Raji (cell line): ENCODE measurements around the gene SERPINA4.

Source experiments
- POLR2A ChIP-seq: IDR thresholded peaks from 2 replicates; pipeline ENCODE4 v1.6.1; 2011; ENCODE audit warnings: low read depth, low read length, control low read depth; ENCODE audit not compliant: insufficient read depth

The SERPINA4 gene

DNA sequence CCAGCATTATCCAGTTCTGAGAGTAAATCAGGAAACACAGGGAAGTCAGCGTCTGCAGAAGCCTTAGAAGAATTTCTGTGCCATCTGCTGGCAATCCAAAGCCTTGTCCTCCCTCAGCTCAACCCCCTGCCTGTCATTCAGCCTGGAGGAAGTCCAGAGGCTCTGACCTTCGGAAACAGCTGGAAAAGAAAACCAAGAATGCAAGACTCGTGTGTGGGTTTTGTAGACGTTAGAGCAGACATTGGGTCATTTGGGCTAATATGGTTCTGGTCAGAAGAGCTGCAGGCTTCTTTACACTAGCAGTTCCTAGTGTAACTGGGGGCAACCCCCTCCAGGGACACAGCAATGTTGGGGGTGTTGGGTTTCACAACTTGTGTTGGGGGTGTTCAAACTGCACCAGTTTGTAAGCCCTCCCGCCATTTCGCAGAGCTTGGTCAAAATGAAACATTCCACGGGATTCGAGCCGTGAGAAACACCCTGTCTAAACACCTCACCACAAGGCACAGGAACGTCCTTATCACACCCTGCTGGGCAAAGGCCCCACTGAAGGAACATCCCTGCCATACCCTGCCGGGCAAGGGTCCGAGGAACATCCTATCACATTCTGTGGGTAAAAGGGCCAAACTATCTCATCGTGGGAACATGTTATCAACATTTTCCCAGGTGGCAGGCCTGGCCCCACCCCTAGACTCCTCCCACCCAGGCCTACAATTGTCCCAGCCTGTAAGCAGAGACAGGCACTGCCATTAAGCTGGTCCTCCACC is 21.0 kb upstream of the SERPINA4 start:
- no peak for TF ChIP-seq POLR2A

GRCh38 chr14:94541234-94541975 is 19.8 kb upstream of the SERPINA4 start:
- no peak for TF ChIP-seq POLR2A

- no peak for TF ChIP-seq POLR2A
Measured at GRCh38 chr14:94542111-94542810, 19.0 kb upstream of the SERPINA4 start.

DNA sequence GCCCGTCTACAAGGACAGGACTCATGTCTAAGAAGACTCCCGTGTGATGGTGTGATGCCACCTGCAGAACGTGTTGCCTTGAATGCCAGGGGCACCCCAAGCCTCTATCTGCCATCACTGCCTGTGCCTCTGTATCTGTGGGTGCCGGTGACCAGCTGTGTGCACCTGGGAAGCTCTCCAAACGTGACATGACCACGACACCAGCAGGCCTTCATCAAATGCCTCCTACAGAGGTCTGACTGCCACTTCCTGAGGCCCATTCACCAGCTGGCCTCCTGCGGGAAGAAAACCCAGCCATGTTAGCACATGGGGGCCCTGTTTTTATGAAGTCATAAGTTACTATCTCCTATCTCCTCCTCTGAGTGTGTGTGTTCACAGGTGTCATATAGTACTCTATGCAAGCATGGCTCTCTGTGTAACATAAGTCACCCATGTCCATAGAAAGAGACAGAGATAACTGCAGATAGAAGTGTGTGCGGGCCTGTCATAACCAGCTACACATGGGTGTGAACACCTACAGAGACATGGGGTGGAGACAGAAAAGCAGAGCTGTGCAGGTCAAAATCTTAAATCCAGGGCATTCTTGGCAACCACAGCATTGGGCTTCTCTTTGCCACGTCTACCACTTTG is 18.3 kb upstream of the SERPINA4 start:
- TF ChIP-seq POLR2A, result no peak

DNA sequence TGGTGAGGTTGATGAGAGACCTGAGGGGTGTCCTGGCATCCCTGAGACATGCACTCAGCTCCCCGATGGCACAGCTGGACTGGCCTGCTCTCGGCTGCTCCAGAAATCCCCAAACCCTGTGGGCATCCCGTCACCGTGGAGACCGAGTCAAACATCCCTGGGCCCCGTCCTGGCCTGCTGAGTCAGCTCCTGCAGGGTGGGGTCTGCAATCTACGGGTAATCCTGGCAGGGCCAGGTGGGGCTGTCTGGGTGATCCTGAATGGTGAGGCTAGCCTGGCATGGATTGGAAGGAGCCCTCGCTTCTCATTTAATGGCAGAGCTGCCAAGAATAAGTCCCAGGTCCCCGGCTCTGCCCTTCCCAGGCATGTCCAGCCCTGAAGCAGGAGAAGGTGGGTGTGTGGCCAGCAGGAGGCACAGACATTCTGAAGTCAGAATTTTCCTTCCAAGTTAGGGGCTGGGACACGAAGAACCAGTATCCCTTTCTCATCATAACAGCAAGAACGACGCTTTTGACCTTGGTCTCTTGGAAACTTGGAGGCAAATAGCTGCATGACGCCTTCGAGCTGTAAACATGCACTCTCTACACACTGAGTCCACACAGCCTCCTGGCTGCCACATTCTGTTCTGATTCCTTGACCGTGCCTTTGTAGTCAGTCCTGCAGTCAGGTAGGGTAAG is 17.7 kb upstream of the SERPINA4 start:
- no peak for TF ChIP-seq POLR2A

DNA sequence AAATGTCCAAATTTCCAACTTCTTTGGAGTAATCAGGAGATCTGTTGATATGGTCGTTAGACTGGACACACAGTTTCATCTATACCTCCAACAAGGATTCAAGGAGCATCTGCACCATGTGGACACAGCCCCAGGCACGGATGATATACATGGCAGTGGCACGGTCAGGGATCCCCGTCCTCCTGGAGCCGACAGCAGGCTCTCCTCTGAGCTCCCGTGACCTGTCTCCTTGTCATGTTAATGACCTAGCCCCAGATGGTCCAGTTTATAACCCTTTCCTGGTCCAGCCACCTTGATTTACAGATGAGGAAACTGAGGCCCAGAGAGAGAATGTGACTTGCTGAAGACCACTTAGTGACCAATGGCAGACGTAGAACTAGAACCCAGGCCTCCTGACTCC is 16.5 kb upstream of the SERPINA4 start:
- no peak for TF ChIP-seq POLR2A

DNA sequence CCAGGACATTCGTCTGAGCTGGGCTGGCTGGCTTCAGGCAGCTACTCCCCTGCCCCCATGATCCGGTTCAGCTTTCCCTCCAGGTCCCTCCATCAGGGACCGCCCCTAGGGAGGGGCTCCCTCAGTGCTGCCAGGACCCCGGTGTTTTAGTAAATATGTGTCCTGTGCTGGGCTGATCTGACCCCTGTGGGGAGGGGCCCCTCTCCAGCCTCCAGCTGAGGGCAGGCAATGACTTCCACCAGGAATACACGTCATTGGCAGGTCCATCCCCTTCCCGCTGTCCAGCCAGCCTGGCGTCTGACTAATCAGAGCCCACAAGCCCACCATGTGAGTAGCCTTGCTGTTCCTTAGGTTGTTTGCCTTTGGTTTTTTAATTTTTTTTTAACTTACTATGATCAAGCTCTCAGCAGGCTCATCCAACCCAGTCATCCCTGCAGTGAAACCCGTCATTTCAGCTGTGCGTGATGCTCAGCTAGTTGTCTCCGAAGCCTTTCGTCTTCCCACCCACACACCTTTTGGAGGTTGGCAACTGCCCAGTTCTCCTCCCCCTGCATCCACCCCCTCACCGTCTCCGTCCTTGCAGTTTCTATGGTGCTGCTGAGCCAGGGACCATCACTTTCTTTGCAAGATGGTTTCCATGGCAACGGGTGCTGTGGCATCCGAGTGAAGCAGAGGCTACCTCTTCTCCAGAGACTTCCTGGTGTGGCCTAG is 16.0 kb upstream of the SERPINA4 start:
- no peak for TF ChIP-seq POLR2A

DNA sequence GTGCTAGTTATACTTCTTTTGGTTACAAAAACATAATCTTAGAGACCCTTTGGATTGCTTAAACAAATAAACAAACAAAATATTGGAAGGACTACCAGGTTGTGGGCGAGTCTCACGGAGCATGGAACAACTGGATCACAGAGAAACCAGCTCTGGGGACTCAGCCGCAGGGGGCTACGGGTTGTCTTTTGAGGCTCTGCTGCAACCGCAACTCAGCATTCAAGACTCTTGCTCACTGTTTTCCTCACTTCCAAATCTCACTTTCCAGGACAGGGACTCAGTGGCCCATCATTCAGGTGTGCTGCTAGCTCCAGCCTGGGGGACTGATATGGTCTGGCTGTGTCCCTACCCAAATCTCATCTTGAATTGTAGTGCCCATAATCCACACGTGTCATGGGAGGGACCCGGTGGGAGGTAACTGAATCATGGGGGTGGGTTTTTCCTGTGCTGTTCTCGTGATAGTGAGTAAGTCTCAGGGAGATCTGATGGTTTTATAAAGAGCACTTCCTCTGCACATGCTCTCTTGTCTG is 14.0 kb upstream of the SERPINA4 start:
- no peak for TF ChIP-seq POLR2A

GRCh38 chr14:94547726-94548125 is 13.5 kb upstream of the SERPINA4 start:
- no peak for TF ChIP-seq POLR2A

GRCh38 chr14:94548131-94548998 is 12.9 kb upstream of the SERPINA4 start:
- TF ChIP-seq POLR2A, result no peak

DNA sequence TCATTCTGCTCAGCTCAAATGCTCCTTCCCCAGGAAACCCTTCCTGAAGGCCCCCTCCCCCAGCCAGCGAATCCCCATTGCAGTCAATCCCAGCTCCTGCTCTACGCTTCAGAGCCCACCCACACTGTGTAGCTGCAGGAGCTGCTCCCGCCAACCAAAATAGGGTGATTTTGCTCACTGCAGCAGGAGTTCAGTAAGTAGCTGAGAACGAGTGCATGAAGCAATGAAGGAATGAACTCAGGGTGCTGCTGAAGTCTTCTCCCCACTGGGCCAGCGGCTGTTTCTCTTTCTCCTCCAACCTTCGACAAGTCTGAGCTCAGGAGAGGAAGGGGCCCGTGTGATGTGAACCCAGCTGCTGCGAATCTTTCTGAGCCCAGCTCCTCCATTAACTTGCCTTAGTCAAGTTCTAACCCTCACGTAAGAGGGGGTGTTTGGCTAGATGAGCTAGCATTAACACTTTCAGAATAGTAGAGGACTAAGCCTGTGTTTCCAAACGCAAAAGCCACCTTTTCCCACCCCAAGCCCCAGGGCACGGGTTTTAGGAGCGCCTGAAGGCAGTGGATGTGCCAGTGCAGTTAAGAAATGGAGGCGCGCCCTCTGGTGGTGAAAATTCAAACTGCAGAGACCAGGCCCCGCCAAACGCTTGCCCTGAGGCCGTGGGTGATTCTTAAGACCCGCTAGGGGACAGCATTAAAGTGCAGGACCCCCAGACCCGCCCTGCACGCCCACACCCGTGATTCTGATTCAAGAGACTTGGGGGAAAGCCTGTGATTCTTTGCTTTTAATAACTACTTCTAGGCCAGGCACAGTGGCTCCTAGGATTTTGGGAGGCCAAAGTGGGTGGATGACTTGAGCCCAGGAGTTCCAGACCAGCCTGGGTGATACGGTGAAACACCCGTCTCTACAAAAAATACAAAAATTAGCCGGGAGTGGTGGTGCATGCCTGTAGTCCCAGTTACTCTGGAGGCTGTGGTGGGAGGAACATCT is 11.9 kb upstream of the SERPINA4 start:
- no peak for TF ChIP-seq POLR2A

DNA sequence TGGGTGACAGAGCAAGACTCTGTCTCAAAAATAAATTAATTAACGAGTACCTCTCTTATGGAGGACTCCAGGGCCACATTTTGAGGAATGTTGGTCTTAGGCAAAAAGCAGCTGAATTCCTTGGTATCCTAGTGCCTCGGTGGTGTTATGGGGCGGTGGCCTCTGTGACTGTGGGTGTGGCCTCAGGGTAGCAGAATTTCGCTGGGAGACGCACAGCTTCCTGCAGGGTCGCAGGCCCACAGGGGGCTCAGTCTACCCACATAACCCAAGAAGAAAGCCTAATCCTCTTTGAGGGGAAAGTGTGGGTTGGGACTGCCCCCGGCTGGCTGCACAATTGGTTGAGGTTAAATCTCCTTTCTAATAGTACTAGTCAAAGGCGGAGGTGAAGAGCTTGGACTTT is 11.2 kb upstream of the SERPINA4 start:
- TF ChIP-seq POLR2A, result no peak
